Progenitor cell of endocrine pancreas (in vitro differentiated cells): ENCODE measurements around the gene SCYGR2. TPM values are rescaled to one million over a fixed set of nuclear protein-coding genes. Genes with fewer than 3 reads are reported as not detected.
A peak's percentile ranks its signal among the peaks of the same experiment; 100 is the strongest.

ENCODE experiments used
- DNase-seq: peaks from one replicate; pipeline ENCODE4 v3.0.0; 2021; ENCODE audit warnings: low spot score; ENCODE audit not compliant: unreplicated experiment
- H3K27ac Mint-ChIP-seq: 2 replicates; pipeline ENCODE4 v1.8.0; 2021; ENCODE audit warnings: mild to moderate bottlenecking, moderate library complexity, mixed read lengths
- H3K27me3 Mint-ChIP-seq: 2 replicates; pipeline ENCODE4 v1.8.0; 2021; ENCODE audit warnings: mixed read lengths
- H3K36me3 Mint-ChIP-seq: 2 replicates; pipeline ENCODE4 v1.8.0; 2022; ENCODE audit warnings: mixed read lengths; ENCODE audit not compliant: insufficient read depth
- H3K4me1 Mint-ChIP-seq: 2 replicates; pipeline ENCODE4 v1.8.0; 2021; ENCODE audit warnings: low read depth, mixed read lengths
- H3K4me3 Mint-ChIP-seq: 2 replicates; pipeline ENCODE4 v1.8.0; 2021; ENCODE audit warnings: low read depth, mild to moderate bottlenecking, moderate library complexity, mixed read lengths
- H3K9me3 Mint-ChIP-seq: 2 replicates; pipeline ENCODE4 v1.8.0; 2021; ENCODE audit warnings: low read depth, mixed read lengths
- CTCF ChIP-seq: fragments of 200-600 bp; sonication (generic); IDR thresholded peaks from one replicate; pipeline ENCODE4 v1.5.0; 2021; ENCODE audit warnings: antibody characterized with exemption, mild to moderate bottlenecking; ENCODE audit not compliant: unreplicated experiment
- total RNA-seq: library from RNA; stranded (reverse); gene quantifications from 2 replicates; pipeline ENCODE4 v1.2.1, GENCODE V29; 2021

Gene SCYGR2
- total RNA-seq, 1 donor from 2014 or later, result not detected

GRCh38 chr2:227615181-227615580 lies 16.5 kb downstream of the SCYGR2 start:
- H3K27ac Mint-ChIP-seq, result no peak overlapping the region
- H3K36me3 Mint-ChIP-seq, result no peaks in the 10 kb centered on the region
- no peaks in the 10 kb centered on the region for H3K9me3 Mint-ChIP-seq
- TF ChIP-seq CTCF, result no peak
- peaks cover 18% of the 10 kb centered on the region for H3K27me3 Mint-ChIP-seq
- no peak for DNase-seq
- no peak overlapping the region for H3K4me3 Mint-ChIP-seq
- no peaks in the 10 kb centered on the region for H3K4me1 Mint-ChIP-seq

- peak overlapping the region; percentile 33 for H3K27ac Mint-ChIP-seq
- no peak for DNase-seq
- H3K36me3 Mint-ChIP-seq, result no peaks in the 10 kb centered on the region
- no peak overlapping the region for H3K4me3 Mint-ChIP-seq
- peaks cover 18% of the 10 kb centered on the region for H3K27me3 Mint-ChIP-seq
- H3K9me3 Mint-ChIP-seq, result no peaks in the 10 kb centered on the region
- H3K4me1 Mint-ChIP-seq, result no peaks in the 10 kb centered on the region
- no peak for TF ChIP-seq CTCF
Observed at GRCh38 chr2:227615906-227616305, 17.2 kb downstream of the SCYGR2 start.

GRCh38 chr2:227616631-227617030 lies 17.9 kb downstream of the SCYGR2 start:
- peak overlapping the region; percentile 0 for H3K27ac Mint-ChIP-seq
- H3K36me3 Mint-ChIP-seq, result no peaks in the 10 kb centered on the region
- DNase-seq, result no peak
- H3K4me3 Mint-ChIP-seq, result no peak overlapping the region
- H3K9me3 Mint-ChIP-seq, result no peaks in the 10 kb centered on the region
- H3K4me1 Mint-ChIP-seq, result no peaks in the 10 kb centered on the region
- no peak for TF ChIP-seq CTCF
- H3K27me3 Mint-ChIP-seq, result peaks cover 18% of the 10 kb centered on the region

GRCh38 chr2:227617316-227618230 lies 18.9 kb downstream of the SCYGR2 start, which contains the start of gene SCYGR4:
Gene SCYGR4 (plus strand): TSS chr2:227617498. CDS start chr2:227617498, 0 bp downstream.
- Mint-ChIP-seq H3K9me3 (no peaks in the 10 kb centered on the region), H3K27ac (peak within 1 kb of the TSS; percentile 0), H3K4me3 (no peak within 1 kb of the TSS), H3K4me1 (no peaks in the 10 kb centered on the region), H3K27me3 (peaks cover 18% of the 10 kb centered on the region), H3K36me3 (no peaks in the 10 kb centered on the region)
- DNase-seq, result no peak
- TF ChIP-seq CTCF, result no peak

- no peak overlapping the region for H3K27ac Mint-ChIP-seq
- no peaks in the 10 kb centered on the region for H3K4me1 Mint-ChIP-seq
- DNase-seq, result no peak
- no peak for TF ChIP-seq CTCF
- H3K27me3 Mint-ChIP-seq, result no peaks in the 10 kb centered on the region
- H3K4me3 Mint-ChIP-seq, result no peak overlapping the region
- H3K36me3 Mint-ChIP-seq, result no peaks in the 10 kb centered on the region
- no peaks in the 10 kb centered on the region for H3K9me3 Mint-ChIP-seq
Observed at GRCh38 chr2:227623226-227623625, 24.5 kb downstream of the SCYGR2 start.
